OCI-LY3 (cell line): ENCODE results near the gene TSPOAP1.

ENCODE experiments used
- EZH2phosphoT487 ChIP-seq: fragments of 200-600 bp; shearing (Covaris generic); IDR thresholded peaks from 2 replicates; pipeline ENCODE4 v1.6.1; 2018; ENCODE audit warnings: antibody characterized with exemption, mixed run types, low read depth
- TF ChIP-seq, protein P1 (sequence below): fragments of 200-600, 300-600 bp; sonication (generic); IDR thresholded peaks from 2 replicates; pipeline ENCODE4 v1.5.1; 2014; ENCODE audit warnings: antibody characterized with exemption, low read length, low read depth

DNA sequence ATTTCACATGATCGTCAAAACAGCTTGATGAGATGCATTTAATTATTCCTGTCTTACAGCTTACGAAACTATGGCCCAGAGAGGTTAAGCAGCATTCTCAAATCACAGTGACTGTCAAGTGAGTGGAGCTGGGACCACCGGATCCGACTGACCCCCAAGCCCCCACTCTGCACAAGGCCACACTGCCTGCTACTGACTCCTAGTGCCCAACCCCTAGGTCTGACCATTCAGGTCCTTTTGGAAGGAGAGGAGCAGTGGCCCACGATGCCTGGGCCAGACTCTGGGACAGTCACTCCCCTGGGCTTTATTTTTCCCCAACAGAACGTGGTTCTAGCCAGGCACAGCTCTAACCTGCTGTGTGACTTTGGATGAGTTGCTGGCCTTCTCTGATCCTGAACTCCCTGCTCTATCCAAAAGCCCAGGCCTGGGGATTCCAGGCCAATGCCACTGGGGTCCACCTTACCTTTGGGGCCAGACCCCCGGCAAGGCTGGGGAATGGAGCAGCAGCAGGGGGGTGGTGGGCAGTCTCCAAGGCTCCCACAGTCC is 9.9 kb downstream of the TSPOAP1 start:
- TF ChIP-seq, protein P1, sequence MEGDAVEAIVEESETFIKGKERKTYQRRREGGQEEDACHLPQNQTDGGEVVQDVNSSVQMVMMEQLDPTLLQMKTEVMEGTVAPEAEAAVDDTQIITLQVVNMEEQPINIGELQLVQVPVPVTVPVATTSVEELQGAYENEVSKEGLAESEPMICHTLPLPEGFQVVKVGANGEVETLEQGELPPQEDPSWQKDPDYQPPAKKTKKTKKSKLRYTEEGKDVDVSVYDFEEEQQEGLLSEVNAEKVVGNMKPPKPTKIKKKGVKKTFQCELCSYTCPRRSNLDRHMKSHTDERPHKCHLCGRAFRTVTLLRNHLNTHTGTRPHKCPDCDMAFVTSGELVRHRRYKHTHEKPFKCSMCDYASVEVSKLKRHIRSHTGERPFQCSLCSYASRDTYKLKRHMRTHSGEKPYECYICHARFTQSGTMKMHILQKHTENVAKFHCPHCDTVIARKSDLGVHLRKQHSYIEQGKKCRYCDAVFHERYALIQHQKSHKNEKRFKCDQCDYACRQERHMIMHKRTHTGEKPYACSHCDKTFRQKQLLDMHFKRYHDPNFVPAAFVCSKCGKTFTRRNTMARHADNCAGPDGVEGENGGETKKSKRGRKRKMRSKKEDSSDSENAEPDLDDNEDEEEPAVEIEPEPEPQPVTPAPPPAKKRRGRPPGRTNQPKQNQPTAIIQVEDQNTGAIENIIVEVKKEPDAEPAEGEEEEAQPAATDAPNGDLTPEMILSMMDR, result no peak
- TF ChIP-seq EZH2phosphoT487, result no peak
